Stimulated activated CD8-positive, alpha-beta memory T cell treated with anti-CD3 and anti-CD28 coated beads, Interleukin-2, amount 100 ng/mL, for 48 hours (primary cell): Measurements from ENCODE around the gene LYST.

Source experiments
- DNase-seq, 2 donors: peaks; one replicate each; pipeline ENCODE4 v3.0.0-alpha.2; 2020; ENCODE audit warnings: low read depth in 2 of 2

The LYST gene

DNA sequence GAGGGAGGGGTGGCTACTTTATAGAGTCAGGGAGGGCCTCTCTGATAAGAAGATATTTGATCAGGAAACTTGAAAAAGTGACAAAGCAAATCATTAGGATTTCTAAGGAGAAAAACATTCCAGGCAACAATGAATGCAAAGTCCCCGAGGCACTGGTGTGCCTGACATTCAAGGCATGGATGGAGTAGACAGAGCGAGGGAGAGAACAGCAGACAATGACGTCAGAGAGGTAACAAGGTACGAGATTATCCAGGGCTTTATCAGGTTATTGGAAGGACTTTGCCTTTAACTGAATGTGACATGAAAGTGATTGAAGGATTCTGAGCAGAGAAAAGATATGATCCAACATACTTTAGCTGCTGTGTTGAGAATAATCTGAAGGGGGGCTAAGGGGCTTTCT lies 144.7 kb downstream of the LYST start:
- no peak for DNase-seq

DNA sequence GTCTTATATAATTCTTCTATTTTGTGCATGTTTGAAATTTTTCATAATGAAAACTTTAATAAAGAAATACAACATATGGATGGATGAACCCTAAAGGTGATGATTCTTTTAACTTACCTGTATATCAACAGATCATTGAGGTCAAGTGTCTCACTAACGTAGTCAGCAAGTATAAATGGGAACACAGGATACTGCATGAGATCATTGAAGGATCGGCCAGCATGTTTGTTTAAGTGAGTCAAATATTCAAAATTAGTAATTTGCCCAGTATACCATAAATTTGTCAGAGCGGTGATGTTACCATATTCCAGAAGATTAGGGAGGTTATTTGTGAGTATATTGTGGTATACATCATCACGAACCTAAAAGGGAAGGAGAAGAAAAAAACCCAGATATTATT lies 146.2 kb downstream of the LYST start:
- DNase-seq = no peak

DNA sequence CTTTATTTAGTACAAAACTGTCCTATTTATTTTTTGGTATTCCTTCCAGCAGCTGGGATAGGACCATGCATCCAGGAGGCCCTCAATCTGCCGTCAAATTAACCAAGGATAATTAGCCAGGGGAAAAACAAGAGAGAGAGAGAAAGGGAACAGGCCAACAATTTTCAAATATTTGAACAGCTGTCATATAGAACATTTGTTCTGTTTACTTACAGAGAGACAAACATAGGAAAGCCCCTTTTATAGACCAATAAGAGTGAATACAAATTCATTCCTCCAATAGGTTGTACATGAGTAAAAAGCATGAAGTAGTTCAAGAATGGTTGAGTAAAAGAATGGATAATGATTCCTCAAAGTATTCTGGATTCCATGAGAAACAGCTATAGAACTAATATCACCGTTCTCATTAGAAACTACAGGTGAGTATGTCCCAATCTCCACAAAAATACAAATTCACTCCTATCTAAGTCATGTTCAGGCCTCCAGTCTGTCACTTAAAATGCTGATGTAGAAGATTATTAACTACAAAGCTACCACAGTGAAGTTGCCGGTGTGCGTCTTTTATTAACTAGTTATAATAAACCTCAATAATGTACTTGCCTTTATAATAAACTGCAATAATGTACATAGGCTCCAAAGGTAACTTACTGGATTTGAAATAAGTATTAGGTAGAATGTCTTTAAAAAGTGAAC lies 152.4 kb downstream of the LYST start:
- DNase-seq = no peak

DNA sequence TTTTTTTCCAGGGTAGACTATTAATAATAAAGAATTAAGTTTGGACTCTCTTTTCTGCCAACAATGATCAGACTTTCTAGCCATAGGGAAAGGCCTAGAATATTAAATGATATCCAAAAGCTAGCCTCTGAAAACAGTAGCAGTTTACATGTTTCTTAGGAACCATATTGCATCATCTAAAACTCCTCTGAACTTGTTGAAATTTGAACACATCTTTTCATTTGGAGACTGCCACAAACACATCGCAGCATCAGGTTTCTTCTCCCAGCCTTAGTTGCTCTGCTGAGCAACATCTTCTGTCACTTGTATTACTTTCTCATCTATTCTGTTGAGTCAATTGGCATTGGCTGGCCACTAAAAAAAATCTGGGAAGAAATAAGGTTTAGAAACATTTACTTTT lies 153.9 kb downstream of the LYST start:
- no peak for DNase-seq

- no peak for DNase-seq
These were observed 156.0 kb downstream of the LYST start for GRCh38 chr1:235710687-235711086.

GRCh38 chr1:235709018-235709417 lies 157.7 kb downstream of the LYST start:
- DNase-seq = no peak

DNA sequence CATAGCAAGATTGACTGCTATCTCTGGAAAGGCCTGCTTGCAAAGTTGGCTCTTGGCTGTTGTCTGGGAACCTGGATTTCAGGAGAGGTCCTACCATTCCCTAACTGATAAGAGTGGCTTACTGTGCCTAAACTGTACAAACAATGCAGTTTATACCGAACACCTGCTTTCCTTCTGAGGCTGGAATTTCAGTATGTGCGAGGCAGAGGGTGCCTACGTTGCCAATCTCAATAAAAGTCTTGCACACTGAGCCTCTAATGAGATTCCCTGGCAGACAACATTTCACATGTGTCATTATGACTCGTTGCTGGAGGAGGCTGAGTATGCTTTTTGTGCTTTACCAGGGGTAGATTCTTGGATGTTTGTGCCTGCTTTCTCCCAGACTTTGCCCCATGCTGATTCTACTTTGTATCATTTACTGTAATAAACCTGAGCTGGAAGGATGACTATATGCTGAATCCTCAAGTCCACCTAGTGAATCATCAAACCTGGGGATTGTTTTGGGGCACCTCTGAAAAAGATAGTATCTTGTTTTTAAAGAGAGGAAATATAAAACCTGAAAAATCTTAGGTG lies 158.2 kb downstream of the LYST start:
- DNase-seq = no peak

DNA sequence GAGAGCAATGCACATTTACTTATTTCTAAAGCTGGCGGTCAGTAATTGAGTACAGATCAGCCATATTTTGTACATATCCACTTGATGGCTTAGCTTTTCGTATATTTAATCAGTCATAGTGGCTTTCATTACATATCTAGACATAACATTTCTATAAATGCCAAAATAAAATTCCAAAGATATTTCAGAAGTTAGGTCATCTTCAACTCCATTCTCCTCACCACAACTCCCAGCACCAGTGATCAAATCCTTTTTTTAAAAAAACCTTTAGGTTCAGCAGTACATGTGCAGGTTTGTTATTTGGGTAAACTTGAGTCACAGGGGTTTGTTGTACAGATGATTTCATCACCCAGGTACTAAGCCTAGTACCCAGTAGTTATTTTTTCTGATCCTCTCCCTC lies 163.2 kb downstream of the LYST start:
- DNase-seq = no peak

- DNase-seq = no peak
These were observed 164.3 kb downstream of the LYST start for GRCh38 chr1:235702412-235702811.

- no peak for DNase-seq
These were observed 169.2 kb downstream of the LYST start for GRCh38 chr1:235697508-235697907.

DNA sequence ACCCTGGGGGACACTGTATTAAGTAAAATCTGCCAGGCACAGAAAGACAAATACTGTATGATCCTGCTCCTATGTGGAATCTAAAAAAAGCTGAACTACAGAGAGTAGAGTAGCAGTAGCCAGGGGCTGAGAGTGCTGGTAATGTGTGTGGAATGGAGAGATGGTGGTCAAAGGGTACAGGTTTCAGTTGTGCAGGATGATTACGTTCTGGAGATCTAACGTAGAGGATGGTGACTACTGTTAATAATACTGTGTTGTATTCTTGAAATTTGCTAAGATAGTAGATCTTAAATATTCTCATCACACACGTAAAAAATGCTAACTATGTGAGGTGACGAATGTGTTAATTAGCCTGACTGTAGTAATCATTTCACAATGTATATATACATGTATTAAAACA lies 177.3 kb downstream of the LYST start:
- DNase-seq = no peak

DNA sequence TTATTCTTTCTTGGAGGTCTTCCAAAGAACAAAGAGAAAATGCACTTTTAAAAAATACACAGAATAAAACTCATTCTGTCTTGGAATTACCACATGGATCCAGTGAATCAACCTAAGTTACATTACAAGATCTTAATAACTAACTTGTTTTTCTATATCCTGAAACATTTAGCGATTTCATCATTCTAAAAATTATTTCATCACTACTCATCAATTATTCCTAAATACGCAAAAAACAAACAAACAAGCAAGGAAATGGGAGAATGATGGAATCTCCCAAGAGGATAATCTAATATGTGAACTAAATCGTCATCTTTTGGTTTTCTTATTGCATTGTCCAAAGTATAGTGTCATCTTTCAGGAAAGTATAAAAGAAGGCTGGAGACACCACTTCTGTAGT lies 178.6 kb downstream of the LYST start:
- DNase-seq = no peak

GRCh38 chr1:235683653-235684052 lies 183.1 kb downstream of the LYST start:
- no peak for DNase-seq

DNA sequence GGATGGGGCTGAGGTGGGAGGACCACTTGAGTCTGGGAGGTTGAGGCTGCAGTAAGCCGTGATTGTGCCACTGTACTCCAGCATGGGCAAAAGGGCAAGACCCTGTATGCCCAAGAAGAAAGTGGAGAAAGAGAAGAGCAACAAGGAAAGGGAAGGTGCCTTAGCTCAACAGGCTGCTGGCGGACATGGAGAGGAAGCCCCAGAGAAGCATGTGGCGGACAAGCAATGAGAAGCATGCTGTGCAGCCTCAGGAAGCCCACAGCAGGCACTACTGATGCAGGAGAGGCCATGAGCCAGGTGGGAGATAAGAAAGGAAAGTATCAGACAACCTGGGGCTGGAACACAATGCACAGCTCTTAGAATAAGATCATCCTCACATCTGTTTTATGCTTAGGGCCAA lies 184.5 kb downstream of the LYST start:
- no peak for DNase-seq

GRCh38 chr1:235679644-235680043 lies 187.1 kb downstream of the LYST start:
- no peak for DNase-seq

DNA sequence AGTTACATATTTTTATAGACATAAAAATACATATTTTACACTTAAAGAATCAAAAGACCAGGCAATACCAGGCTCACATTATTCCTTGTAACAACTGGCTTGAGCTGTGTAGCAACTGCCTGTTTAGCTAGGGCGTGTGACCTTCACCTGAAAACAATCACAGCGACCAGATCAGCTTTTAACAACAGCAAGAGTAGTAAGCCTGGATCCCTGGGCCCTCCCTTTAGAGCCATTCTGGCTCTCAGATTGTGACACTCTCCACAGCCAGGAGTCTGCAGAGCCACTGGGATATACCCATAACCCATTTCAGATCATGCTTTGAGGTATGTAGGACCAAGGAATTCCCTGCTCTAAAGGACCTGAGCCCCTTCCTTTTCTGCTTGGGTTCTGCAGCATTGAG lies 187.7 kb downstream of the LYST start:
- DNase-seq = no peak

DNA sequence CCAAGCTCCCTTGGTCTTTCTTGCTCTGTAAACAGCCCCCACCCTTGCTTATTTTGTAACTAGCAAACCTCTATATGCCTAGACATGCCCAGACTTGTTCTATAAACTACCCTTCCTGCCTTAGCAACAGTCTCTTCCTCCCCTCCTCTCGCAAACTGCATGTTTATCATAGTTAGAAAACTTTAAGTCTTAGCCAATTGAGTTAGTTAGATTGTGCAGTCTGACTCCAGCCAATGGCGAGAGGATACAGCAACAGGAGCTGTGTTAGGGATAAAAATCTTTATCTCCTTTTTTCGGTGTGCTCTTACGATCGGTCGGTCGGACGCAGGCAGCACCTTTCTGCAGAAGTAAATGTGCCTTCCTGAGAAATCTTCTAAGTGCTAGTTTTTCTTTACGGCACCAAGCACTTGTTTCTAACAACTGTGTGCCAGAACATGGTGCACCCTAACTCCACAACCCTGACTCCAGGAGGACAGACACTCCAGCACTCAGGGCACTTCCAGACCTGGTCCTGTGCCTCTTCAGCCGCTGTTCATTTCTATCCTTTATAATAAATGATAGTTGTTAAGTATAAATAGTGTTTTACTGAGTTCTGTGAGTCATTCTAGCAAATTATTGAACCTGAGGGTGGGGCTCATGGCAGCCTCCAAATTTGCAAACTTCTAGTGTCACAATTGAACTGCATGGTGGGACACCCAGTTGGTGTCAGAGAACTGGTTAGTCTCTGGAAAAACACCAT lies 191.4 kb downstream of the LYST start:
- DNase-seq = no peak

DNA sequence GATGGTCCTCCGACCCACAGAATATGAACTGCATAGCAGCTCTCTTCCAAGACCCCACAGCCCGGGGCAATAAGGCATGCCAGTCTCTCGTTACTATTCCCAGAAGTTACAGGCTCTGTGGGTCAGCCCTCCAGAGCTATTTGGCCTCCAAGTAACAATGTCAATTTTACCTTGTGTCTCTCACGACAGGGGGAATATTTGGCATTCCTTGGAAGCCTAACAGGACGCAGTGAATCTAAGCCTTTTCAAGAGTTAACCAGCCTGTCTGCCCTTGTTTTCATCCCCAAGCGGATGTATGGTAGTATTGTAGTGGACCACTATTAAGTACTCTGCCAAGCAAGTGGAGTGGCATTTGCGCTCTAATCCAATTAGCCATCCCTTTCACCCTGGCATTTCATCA lies 192.7 kb downstream of the LYST start:
- DNase-seq = no peak

DNA sequence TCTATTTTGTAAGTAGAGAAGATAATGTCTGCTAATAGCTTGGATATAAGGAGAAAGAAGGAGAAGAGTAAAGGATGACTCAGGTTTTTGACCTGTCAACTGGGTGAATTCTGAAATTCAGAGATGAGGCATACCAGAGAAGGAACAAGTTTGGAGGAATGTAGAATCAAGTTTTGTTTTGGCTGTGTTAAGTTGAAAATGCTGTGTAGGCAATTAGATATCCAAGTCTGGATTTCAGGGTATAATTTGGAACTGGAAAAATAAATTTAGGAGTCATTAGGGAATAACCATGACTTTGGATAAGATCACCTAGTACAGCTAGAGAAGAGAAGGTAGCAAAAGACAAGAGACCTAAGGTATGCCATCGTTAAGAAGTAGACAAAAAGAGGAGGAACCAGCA lies 194.7 kb downstream of the LYST start:
- no peak for DNase-seq

- DNase-seq = no peak
These were observed 196.4 kb downstream of the LYST start for GRCh38 chr1:235670157-235670776.

GRCh38 chr1:235669277-235669676 lies 197.4 kb downstream of the LYST start:
- DNase-seq = no peak

GRCh38 chr1:235663628-235664027 lies 203.1 kb downstream of the LYST start:
- no peak for DNase-seq

DNA sequence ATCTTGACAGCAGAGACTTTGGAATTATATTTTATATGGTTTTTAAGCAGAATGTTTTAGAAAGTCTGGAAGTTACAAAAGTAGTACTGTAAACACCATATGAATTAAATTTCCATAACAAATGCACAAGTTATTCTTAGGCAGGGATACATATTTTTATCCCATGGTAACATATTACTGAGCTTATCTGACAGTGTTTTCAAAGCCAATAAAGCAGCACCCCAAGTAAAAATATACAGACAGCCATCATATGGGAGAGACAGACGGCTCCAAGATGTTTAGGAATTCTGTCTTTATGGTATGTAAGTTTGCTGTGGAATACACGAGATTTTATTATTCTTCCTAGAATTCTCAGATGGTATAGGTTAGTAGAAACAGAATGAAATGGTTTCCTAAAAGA lies 205.1 kb downstream of the LYST start:
- DNase-seq = no peak
